GM19438 (cell line): ENCODE results near the gene STON1.
"Not testable (repeated sequence)": the region's sequence is repeated elsewhere in the genome, so short reads cannot be mapped to it uniquely, and the experiment has no call there.

Source experiments
- ATAC-seq: cut with Tn5 transposase; IDR thresholded peaks from one replicate; pipeline ENCODE4 v1.9.1; 2021; ENCODE audit warnings: low read depth; ENCODE audit not compliant: unreplicated experiment

STON1 gene, protein sequence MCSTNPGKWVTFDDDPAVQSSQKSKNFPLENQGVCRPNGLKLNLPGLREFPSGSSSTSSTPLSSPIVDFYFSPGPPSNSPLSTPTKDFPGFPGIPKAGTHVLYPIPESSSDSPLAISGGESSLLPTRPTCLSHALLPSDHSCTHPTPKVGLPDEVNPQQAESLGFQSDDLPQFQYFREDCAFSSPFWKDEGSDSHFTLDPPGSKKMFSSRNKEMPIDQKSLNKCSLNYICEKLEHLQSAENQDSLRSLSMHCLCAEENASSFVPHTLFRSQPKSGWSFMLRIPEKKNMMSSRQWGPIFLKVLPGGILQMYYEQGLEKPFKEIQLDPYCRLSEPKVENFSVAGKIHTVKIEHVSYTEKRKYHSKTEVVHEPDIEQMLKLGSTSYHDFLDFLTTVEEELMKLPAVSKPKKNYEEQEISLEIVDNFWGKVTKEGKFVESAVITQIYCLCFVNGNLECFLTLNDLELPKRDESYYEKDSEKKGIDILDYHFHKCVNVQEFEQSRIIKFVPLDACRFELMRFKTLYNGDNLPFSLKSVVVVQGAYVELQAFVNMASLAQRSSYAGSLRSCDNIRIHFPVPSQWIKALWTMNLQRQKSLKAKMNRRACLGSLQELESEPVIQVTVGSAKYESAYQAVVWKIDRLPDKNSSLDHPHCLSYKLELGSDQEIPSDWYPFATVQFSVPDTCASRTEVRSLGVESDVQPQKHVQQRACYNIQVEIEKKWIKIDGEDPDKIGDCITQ

DNA sequence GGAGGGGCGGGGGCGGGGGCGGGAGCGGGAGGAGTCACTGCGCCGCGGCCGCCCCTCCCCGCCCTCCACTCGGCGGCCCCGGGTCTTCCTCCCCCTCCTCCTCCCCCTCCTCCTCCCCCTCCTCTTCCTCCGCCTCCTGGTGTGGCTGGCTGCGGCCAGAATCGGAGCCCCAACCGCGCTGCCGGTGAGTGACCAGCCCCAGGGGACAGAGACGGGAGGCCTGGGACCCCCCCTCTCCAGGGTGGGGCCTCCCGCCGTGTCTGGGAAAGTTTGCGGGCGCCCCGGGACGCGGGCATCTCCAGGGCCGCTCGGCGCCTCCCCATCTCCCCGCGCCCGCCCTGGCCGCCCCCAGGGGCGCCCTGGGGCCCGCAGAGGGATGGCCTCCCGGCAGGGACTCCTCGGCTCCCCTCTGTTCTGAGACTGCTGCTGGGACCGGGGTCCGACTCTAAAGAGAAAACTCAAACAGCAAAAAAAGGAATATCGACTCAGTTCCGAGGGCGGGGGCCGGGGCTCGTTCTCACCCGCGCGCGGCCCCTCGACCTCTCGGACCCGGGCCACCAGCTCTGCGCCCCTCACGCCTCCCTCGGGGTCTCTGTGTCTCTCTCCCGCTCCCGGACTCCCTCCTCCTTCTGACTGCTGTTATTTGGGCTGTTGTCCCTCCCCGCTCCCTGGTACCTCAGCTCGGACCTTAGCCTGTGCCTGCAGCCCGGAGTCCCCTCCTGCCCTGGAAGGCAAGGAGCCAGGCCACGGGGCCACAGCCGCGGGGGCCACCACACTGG, at the start of gene STON1:
Gene STON1, plus strand, starts transcription at position 122 of the 779 bp plus-strand sequence. CDS start 50,480 bp downstream, outside the sequence.
- ATAC-seq = peak; percentile 48

DNA sequence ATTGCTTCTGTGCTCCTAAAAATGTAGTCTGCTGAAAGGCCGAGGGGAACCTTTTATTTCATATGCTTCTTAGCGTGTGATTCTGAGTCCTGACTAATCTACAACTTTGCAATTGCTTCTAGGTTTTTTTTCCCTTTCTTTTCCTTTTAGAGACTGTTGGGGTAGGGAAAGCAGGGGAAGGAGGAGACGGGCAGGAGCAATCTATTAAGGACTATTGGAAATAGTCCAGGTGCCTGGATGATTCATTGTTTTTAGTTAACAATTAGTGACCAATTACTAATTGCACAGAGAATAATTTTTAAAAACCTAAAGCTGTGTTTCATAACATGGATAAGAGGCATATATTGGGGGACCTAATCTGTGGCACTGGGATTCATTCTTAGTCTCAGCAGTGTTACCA, 49.4 kb upstream of the STON1 start:
- no peak for ATAC-seq

DNA sequence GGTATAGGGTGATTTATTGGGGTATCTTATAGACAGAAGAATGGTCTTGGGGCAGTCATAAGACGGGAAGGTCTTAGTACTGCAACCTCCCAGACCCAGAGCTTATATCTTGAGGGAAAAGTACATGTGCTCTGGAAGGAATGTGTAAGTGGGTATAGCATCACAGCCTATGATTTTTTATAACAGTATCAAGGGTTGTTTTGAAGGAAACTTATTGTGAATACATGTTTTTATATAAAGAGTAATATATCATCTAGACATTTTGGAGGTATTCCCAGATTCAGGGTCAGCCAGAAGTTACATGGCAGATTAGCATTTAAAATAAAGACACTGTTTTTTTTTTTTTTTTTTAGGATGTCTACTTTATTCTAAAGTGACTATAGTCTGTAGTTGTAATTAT, 47.6 kb upstream of the STON1 start:
- ATAC-seq = no peak

DNA sequence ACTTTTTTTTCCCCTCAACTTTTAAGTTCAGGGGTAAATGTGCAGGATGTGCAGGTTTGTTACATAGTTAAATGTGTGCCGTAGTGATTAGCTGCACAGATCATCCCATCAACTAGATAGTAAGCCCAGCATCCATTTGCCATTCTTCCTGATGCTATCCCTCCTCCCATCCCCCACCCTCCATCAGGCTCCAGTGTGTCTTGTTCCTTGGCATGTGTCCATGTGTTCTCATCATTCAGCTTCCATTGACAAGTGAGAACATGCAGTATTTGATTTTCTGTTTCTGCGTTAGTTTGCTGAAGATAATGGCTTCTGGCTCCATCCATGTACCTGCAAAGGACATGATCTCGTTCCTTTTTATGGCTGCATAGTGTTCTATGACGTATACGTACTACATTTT, 47.2 kb upstream of the STON1 start:
- ATAC-seq = no peak

DNA sequence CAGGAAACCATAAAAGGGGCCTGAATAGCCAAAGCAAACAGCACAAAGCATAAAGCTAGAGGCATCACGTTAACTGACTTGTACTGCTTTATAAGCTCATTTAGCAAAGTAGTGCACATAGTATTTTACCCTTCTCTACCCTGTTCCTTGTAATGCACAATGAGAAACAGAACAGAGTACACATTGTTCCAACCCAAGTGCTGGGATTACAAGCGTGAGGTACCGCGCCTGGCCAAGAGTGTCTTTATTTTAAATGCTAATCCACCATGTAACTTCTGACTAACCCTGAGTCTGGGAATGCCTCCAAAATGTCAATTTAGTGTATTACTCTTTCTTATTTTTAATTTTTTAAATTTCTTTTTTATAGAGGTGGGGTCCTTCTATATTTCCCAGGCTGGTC, 46.4 kb upstream of the STON1 start:
- ATAC-seq = no peak

DNA sequence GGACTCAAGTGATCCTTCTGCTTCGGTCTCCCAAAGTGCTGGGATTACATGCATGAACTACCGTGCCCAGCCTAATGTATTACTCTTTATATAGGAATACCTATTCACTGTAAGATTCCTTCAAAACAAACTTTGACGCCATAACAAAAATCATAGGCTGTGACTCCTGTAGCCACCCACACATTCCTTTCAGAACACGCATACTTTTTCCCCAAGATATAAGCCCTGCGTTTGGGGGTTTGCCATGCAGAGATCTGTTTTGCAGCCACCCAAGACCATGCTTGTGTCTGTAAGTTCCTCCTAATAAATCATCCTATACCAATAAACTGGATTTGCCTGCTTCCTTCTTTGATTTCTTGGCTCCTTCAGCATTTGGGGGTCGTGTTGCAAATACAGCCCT, 46.0 kb upstream of the STON1 start:
- ATAC-seq = no peak

DNA sequence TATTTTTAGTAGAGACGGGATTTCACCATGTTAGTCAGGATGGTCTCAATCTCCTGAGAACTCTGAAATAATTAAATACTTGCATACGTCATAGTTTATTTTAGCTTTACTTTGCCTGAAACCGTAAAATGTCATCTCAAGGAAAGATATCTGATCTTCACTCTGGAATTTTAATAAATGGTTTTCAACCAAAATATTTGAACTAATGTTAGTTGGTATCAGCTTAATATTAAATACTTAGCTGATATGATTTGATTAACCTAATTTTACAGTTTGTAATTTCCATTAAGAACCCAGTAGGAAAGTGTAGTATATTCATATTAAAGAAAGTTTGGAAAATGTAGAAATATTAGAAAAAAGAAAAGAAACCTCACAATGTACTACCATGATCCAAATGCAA, 41.4 kb upstream of the STON1 start:
- no peak for ATAC-seq

DNA sequence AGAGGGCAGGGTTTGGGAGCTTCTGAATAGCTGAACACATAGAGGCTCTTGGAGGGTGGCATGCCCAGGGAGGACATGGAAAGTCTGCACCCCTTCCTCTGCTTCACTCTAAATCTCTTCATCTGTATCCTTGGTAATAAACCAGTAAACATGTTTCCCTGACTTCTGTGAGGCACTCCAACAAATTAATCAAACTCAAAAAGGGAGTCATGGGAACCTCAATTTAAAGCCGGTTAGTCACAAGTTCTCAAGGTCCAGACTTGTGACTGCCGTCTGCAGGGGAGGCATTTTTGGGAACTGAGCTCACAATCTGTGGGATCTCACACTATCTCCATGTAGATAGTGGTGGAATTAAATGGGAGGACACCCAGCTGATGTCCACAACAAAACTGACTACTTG, 33.1 kb upstream of the STON1 start:
- ATAC-seq = no peak

DNA sequence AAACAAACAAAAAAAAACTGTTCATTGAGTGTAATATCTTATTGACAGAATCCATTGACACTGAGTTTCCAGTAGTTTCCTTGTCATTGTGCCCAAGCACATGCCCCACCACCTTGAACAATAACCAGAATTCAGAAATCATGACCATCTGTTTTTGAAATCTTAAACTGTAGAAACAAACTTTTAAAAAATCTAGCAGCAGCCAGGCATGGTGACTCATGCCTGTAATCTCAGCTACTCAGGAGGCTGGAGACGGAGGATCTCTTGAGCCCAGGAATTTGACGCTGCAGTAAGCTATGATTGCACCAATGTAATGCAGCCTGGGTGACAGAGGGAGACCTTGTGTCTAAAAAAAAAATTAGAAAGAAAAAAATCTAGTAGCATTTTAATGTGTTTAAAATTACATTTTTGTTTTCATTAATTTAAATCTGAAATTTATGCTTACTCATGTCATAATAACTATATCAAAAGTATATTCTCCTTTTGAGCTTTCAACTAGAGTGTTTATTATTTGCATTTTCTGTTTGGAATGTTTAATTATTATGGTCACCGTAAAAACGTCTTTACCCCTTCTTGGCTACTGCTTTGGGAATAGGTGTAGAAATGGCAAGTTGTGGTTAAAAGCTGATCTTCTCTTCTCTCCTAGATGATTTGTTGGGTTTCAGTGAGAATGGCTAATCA, 25.2 kb upstream of the STON1 start:
- ATAC-seq = no peak

DNA sequence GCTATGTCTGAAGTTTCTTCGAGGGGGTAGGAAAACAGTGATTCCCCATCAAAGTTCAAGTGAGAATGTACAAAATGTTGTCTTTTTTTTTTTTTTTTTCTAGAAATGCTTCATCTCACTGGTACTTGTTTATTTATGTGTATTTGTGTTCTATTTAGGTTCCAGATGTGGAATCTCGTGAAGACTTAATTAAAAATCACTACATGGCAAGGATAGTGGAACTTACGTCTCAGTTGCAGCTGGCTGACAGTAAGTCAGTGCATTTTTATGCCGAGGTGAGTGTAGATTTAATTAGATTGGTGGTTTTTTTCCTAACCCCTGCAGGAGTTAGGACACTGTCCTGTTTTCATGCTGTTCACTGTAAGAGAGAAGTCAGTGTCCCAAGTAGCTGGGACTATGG, 22.8 kb upstream of the STON1 start:
- no peak for ATAC-seq

DNA sequence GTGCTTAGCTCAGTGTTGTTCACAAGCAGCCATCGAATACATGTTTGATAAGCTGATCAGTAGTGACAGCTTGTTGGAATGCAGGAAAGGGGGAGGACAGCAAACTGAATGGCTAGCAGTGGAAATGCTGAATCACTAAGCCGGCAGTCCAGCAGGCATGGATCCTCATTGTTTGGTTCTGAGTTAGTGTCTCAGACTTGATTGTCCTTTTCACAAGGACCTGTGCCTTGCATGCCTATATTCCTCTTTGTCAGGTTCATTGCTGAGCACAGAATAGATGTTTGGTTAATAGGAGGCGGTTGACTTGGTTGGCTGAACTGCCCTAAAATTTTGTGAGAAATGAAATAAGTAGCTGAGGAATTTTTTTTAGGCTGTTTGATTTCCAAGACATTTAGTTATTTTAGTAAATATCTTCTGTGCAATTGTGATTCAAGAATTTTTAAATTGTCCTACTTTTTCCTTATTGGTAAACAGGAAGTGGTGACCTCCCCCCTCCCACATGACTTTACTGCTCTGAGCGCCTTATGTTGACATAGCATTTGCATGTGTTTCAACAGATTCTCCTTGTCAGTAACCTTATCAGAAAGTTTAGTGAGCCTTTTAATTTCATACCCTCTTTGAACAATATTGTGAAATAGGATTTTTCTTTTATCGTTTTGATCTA, 21.4 kb upstream of the STON1 start:
- no peak for ATAC-seq

DNA sequence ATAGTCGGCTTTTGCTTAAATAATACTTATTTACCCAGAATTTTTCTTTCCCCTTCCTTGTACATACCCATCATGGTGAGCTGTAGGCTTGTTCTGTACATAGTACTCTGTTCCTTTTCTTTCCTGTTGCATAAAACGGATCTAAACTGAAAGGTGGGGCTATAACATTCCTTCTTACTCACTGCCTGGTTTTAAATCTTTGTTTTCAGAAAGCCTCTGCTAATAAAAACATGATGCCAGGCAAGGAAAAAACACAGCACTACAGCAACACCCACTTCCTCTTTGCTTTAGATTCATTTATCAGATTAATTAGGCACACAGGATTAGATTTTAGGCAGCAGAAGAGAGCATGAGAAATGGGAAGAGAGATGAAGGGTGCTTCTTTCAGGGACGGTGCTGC, 19.6 kb upstream of the STON1 start:
- no peak for ATAC-seq

DNA sequence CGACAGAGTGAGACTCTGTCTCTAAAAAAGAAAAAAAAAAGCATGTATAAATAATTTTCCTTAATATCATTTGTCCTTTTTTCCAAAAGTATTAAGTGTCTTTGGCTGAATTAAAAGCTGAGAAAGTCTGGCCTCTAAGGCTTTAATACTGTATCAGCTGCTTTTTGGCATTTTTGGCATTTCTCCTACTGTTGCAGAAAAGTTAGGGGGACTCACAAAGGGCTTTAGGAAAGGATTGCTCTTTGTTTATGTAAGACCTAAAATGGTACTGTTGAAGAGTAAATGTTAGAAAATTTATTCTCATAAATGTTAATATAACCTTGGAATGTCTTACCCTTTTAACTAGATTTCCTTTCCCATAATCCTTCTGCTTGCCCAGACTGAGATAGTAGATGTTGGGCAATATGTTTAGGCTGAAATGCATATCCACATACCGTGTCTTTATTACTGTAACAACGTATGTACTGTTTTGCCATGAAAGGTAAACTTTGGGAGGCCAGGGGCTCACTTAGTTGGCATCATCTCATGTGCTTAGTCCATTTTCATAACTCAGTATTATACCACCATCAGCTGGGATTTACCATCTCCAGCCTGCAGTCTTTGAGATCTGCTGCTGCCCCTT, 18.0 kb upstream of the STON1 start:
- ATAC-seq = no peak

DNA sequence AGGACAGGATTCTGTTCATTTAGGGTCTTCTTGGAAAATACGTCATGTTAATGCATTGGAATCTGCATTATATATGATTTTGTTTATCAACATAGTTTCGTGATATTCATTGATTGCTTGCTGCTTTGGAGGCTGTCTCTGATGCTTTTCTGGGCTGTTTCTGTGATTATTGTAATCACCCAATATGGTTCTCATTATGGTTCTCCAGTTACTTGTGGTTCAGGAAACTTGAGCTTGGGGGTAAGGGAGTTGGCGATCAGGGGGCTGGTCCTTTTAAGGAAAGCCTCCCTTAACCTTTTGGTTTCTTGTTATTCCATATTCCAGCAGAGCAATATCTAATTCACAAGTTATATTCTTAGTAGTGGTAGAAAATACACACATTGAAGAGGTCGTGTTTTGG, 17.4 kb upstream of the STON1 start:
- no peak for ATAC-seq

DNA sequence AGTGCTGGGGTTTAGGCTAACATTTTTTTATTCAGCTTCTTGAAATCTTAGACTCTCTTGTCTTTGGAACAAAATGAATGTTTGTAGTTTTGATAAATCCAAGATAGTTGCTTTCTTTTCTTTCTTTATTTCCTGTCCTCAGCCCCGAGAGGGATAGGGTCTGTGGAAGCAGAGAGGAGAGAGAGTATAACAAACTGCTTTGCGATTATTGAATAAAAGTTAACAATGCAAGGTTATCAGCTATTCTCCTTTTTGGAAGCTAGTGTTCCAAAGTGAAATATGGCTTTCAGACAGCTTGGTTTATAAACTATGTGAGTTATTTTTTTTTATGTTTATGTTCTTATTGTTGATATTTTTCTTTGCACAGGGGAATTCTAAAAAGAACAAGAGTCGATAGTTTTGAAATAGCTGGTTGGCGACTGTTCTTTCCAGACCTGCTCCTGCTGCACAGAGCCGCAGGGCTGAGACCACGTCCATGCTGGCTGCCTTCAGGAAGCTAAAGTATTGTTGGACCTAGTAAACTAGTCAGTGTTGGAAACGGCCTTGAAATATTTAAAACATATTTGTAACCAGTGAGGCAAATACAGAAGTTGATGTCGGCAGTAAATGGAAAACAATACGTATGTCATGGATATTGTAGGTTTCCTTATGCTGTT, 15.5 kb upstream of the STON1 start:
- no peak for ATAC-seq

DNA sequence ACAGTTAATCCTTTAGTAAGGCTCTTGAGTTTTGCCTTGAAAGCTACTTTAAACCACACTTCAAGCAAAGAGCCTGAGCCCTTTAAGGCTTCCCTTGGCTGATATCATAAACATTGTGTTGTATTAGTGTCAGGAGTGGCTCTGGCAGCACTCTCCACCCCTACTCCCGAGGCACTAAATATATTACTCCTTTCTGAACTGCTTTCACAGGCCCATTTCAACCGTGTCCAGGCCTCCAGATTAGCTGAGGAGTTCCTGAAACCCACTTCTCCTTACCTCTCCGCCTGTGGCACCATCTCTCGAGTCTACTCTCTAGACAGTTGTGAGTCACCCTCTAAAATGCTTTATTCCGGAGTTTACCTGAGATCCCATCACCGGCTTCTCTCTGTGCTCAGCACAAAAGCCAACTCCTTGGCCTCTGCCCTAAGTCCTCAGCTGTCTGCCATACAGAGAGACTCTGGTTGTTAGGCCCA, 14.4 kb upstream of the STON1 start:
- no peak for ATAC-seq

DNA sequence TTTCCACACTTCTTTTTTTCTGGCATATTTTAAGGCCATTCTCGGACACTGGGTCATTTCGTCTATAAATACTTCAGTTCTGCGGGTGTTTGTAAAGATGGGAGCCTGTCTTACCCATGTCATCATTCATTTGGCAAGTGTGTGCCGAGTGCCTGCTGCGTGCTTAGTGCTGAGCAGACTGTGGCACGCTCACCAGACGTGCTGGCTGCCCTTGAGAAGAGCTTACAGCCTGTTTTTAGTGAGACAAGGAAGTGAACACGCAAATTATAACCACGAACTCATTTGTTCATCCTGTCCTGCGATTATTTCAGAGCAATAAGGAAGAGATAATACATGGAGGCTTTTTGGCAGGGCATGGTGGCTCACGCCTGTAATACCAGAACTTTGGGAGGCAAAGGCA, 10.4 kb upstream of the STON1 start:
- no peak for ATAC-seq

DNA sequence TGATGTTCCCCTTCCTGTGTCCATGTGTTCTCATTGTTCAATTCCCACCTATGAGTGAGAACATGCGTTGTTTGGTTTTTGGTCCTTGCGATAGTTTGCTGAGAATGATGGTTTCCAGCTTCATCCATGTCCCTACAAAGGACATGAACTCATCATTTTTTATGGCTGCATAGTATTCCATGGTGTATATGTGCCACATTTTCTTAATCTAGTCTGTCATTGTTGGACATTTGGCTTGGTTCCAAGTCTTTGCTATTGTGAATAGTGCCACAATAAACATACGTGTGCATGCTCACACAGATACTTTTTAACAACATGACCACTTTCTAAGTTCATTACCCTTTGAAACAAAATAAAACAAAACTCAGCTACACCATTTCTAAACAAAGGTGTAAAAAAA, 5.2 kb upstream of the STON1 start:
- not testable (repeated sequence) for ATAC-seq

DNA sequence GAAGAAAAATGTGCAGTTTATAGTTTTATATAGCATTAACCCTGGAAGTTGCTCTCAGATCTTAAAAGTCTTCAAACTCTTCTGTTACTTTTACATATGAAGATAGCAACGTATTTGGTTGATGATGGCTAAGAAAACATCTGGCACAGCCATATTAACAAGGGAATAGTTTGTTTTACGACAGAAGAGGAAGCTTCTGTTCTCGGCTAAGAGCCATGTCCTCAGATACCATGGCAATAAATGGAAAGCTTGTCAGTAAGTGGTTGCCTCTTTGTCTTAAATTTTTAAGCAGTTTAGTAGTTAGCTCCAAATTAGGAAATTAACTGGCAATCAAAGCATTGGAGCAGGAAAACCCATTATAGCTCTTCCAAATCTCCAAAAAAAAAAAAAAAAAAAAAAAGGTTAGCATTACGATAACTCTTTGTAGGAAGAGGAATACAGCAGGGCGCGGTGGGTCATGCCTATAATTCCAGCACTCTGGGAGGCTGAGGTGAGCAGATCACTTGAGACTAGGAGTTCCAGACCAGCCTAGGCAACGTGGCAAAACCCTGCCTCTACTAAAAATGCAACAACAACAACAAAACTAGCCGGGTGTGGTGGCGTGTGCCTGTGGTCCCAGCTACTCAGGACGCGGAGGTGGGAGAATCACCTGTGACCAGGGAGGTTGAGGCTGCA, 4.5 kb upstream of the STON1 start:
- no peak for ATAC-seq
